GM23248 (cell line): ENCODE results near the gene CD47.

Experiments used
- EZH2 ChIP-seq: fragments of 200-600 bp; sonication (generic); IDR thresholded peaks from 2 replicates; pipeline ENCODE4 v1.6.1; 2018; ENCODE audit warnings: antibody characterized with exemption, mild to moderate bottlenecking; ENCODE audit not compliant: insufficient read depth, poor library complexity, severe bottlenecking
- EZH2phosphoT487 ChIP-seq: fragments of 200-600 bp; sonication (generic); IDR thresholded peaks from 2 replicates; pipeline ENCODE4 v1.6.1; 2018; ENCODE audit warnings: antibody characterized with exemption, moderate library complexity, mild to moderate bottlenecking, low read depth; ENCODE audit not compliant: insufficient read depth

- TF ChIP-seq EZH2phosphoT487 (no peak), EZH2 (no peak)
Measured at GRCh38 chr3:108133048-108133369, 42.2 kb upstream of the CD47 start.
